Measurements from ENCODE around the gene HBB.
"Not testable (repeated sequence)": the region's sequence is repeated elsewhere in the genome, so short reads cannot be mapped to it uniquely, and the experiment has no call there.

HBB gene

DNA sequence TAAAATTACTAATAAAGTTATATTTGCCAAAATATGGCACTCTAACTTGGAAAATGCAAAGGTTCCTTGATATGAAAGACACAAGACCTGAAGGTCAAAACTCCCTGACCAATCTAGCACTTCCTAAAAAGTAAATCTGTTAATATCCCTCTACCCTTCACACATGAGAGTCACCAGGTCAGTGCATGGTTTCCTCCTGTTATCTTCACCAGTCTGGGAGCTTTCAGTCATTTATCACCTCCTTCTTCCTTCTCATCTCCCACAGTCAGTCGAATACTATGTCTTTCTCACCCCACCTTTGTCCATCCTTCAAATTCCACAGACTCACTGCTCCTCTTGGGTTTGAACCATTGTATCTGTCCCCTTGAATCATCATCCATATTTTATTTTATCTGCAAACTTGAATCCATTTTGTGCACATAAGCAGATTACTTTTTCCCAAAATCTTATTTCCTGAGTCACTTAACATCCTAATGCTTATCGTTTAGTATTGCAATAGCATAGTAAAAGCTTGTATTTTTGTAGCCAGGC, 40.2 kb upstream of the HBB start:
- no peaks in the 10 kb centered on the region for H3K27me3 ChIP-seq
- peaks cover 3% of the 10 kb centered on the region for H3K9me3 ChIP-seq
- no peaks in the 10 kb centered on the region for H3K36me3 ChIP-seq
- no peak overlapping the region for H3K4me3 ChIP-seq (ENCODE audit: low read depth in 1 of 2, low read length in 1 of 2)
- H3K4me1 ChIP-seq (ENCODE audit: control insufficient read depth in 1 of 2, insufficient read depth in 1 of 2, low read depth in 1 of 2, low read length in 1 of 2), result no peaks in the 10 kb centered on the region
- no peak overlapping the region for H3K27ac ChIP-seq
- no peak for TF ChIP-seq CTCF (IDR thresholded peaks at IDR 0.05)

DNA sequence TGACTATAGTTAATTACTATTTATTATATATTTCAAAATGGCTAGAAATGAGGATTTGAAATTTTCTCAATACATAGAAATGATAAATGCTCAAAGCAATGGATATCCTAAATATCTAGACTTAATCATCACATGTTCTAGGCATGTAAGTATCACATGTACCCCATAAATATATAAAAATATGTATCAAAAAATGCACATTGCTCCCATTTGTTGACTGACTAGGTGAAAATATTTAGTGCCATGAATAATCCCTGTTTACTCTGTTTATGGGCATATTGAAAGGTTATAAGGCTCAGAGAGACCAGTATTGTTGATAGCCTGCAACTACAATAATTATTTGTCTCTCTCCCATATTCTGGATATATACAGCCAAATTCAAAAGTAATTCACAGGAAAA, 39.7 kb upstream of the HBB start:
- H3K9me3 ChIP-seq, result peaks cover 3% of the 10 kb centered on the region
- no peak for TF ChIP-seq CTCF (IDR thresholded peaks at IDR 0.05)
- no peaks in the 10 kb centered on the region for H3K4me1 ChIP-seq (ENCODE audit: control insufficient read depth in 1 of 2, insufficient read depth in 1 of 2, low read depth in 1 of 2, low read length in 1 of 2)
- H3K27me3 ChIP-seq, result no peaks in the 10 kb centered on the region
- no peaks in the 10 kb centered on the region for H3K36me3 ChIP-seq
- H3K4me3 ChIP-seq (ENCODE audit: low read depth in 1 of 2, low read length in 1 of 2), result no peak overlapping the region
- no peak overlapping the region for H3K27ac ChIP-seq

GRCh38 chr11:5265832-5266231, 39.0 kb upstream of the HBB start:
- H3K4me3 ChIP-seq (ENCODE audit: low read depth in 1 of 2, low read length in 1 of 2), result no peak overlapping the region
- no peaks in the 10 kb centered on the region for H3K36me3 ChIP-seq
- H3K4me1 ChIP-seq (ENCODE audit: control insufficient read depth in 1 of 2, insufficient read depth in 1 of 2, low read depth in 1 of 2, low read length in 1 of 2), result no peaks in the 10 kb centered on the region
- H3K27me3 ChIP-seq, result no peaks in the 10 kb centered on the region
- peaks cover 3% of the 10 kb centered on the region for H3K9me3 ChIP-seq
- no peak overlapping the region for H3K27ac ChIP-seq
- no peak for TF ChIP-seq CTCF (IDR thresholded peaks at IDR 0.05)

DNA sequence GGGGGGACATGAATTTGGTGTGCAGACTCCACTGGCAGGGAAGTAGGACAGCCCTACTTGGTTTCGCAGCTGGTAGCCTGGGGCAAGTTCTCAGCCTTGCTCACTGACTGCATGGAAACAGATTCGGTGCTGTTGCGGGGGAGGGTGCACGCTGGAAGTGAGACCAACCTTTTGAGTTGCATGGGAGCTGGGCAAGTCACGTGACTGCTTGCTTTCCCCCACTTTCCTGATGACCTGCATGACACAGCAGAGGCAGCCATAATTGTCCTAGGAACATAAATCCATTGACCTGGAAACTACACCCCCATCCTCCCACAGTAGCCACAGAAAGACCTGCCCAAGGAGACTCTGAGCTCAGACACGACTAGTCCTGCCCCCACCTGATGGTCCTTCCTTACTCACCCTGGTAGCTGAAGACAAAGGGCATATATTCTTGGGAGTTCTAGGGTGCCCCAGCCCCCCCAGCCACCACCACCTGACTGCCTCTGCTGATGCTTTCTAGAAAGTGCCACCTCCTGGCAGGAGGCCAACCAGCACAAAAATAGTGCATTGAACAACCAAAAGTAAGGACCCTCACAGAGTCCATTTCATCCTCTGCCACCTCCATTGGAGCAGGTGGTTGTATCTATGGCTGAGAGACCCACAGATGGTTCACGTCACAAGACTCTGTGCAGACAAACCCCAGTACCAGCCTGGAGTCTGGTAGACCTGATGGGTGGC, 31.8 kb upstream of the HBB start:
- Histone ChIP-seq H3K27ac (no peak overlapping the region), H3K9me3 (no peaks in the 10 kb centered on the region), H3K27me3 (no peaks in the 10 kb centered on the region), H3K4me3 (ENCODE audit: low read depth in 1 of 2, low read length in 1 of 2) (no peak overlapping the region), H3K36me3 (no peaks in the 10 kb centered on the region), H3K4me1 (ENCODE audit: control insufficient read depth in 1 of 2, insufficient read depth in 1 of 2, low read depth in 1 of 2, low read length in 1 of 2) (no peaks in the 10 kb centered on the region)
- TF ChIP-seq CTCF (IDR thresholded peaks at IDR 0.05), result no peak

DNA sequence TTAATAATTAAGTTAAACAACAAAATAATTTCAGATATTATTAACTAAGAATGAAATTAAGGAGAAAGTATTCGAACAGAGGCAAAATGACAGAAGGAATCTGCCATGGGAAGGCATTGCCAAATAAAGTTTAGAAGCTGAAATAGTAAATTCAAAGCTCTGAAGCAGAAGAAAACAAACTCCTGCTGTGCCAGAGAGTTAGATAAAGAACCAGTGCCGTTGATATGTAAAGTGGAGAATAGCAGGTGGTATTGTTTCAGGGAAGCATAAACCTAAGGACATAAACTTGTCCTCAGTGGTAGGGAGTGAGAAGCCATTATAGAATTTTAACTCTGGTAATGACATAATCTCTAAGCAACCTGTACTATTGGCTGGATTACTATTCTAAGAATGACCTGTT, 30.4 kb upstream of the HBB start:
- no peak overlapping the region for H3K4me3 ChIP-seq (ENCODE audit: low read depth in 1 of 2, low read length in 1 of 2)
- H3K4me1 ChIP-seq (ENCODE audit: control insufficient read depth in 1 of 2, insufficient read depth in 1 of 2, low read depth in 1 of 2, low read length in 1 of 2), result no peaks in the 10 kb centered on the region
- H3K27me3 ChIP-seq, result no peaks in the 10 kb centered on the region
- H3K9me3 ChIP-seq, result no peaks in the 10 kb centered on the region
- no peaks in the 10 kb centered on the region for H3K36me3 ChIP-seq
- H3K27ac ChIP-seq, result no peak overlapping the region
- TF ChIP-seq CTCF (IDR thresholded peaks at IDR 0.05), result no peak

GRCh38 chr11:5254646-5255413, 28.0 kb upstream of the HBB start, which contains the start of gene HBG2:
TSS of gene HBG2 (minus strand) at chr11:5254781. CDS start at chr11:5254728, 53 bp downstream.
- not testable (repeated sequence) for H3K27me3 ChIP-seq; H3K36me3 ChIP-seq; H3K4me3 ChIP-seq (ENCODE audit: low read depth in 1 of 2, low read length in 1 of 2); H3K9me3 ChIP-seq; H3K4me1 ChIP-seq (ENCODE audit: control insufficient read depth in 1 of 2, insufficient read depth in 1 of 2, low read depth in 1 of 2, low read length in 1 of 2); H3K27ac ChIP-seq

DNA sequence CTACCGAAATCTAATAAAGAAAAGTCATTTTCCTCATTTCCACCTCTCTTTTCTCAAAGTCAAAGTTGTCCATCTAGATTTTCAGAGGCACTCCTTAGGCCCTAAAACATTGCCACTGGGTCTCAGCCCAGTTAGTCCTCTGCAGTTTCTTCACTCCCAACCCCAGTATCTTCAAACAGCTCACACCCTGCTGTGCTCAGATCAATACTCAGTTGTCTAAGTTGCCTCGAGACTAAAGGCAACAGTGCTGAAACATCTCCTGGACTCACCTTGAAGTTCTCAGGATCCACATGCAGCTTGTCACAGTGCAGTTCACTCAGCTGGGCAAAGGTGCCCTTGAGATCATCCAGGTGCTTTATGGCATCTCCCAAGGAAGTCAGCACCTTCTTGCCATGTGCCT, 27.2 kb upstream of the HBB start:
- H3K27me3 ChIP-seq, result not testable (repeated sequence)

DNA sequence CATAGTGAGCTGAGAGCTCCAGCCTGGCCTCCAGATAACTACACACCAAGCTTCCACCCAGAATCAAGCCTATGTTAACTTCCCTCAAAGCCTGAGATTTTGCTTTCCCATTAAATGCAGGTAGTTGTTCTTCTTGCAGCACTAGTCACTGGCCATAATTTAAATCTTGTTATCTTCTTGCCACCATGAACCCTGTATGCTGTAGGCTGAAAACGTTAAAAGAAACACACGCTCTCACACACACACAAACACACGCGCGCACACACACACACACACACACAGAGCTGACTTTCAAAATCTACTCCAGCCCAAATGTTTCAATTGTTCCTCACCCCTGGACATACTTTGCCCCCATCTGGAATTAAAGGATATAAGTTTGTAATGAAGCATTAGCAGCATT, 26.6 kb upstream of the HBB start:
- not testable (repeated sequence) for H3K36me3 ChIP-seq; H3K4me3 ChIP-seq (ENCODE audit: low read depth in 1 of 2, low read length in 1 of 2); H3K27me3 ChIP-seq; H3K4me1 ChIP-seq (ENCODE audit: control insufficient read depth in 1 of 2, insufficient read depth in 1 of 2, low read depth in 1 of 2, low read length in 1 of 2); H3K27ac ChIP-seq; H3K9me3 ChIP-seq

More for the DNA sequence above, 27.2 kb upstream of the HBB start:
- H3K36me3 ChIP-seq; H3K9me3 ChIP-seq; H3K4me3 ChIP-seq (ENCODE audit: low read depth in 1 of 2, low read length in 1 of 2); H3K27ac ChIP-seq; H3K4me1 ChIP-seq (ENCODE audit: control insufficient read depth in 1 of 2, insufficient read depth in 1 of 2, low read depth in 1 of 2, low read length in 1 of 2): not testable (repeated sequence)
